Measurements from ENCODE around the gene SYNM.

SYNM gene

DNA sequence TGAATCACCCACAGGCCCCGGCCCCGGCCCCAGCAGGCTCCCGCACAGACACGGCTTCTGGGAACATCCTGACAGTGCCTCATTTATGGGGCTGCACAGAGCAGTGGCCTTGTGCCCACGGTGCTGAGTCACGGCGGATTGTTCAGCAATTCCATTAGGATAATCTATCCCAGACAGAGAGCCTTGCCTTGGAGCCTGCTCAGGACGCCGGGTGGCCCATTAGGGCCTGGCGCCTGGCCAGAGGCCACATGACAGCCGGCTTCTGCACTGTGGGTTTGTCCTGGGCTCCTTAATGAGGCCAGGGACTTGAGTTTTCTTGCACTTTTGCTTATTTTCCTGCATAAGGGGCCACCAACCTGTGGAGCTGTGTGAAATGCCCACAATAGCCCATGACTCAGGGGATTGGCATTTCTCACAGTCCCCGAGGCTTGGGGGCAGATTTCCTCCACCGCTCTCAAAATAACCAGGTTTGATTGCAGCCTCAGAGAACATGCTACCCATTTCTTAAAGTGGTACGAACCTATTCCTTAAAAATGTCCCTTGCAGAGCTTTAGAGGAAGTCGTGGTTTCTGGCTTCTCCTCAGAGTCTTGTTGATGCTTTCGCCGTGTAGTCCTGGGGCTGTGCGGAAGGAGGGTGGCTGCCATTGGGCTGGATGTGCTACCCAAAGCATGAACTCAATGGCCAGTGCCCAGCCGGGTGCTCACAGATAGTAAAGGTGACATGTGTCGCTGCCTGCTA lies 19.0 kb downstream of the SYNM start:
- no peak for DNase-seq

DNA sequence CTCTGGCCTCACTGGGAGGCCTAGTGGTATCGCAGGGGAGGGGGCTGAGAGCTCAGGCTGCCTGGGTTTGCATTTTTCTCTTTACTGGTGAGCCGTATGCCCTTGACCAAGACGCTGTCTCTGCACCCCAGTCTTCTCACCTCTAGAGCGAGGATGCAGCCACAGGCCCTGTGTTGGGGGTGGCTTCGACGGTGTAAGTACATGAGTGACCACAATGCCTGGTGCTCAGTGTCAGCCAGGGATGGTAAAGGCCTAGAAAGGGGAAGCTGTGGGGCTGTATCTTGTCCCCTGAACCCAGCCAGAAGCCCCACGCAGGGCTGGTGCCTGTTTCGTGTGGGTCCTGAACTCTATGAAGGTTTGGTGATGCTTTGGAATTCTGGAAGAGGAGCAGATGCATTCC lies 19.8 kb downstream of the SYNM start:
- DNase-seq: no peak

DNA sequence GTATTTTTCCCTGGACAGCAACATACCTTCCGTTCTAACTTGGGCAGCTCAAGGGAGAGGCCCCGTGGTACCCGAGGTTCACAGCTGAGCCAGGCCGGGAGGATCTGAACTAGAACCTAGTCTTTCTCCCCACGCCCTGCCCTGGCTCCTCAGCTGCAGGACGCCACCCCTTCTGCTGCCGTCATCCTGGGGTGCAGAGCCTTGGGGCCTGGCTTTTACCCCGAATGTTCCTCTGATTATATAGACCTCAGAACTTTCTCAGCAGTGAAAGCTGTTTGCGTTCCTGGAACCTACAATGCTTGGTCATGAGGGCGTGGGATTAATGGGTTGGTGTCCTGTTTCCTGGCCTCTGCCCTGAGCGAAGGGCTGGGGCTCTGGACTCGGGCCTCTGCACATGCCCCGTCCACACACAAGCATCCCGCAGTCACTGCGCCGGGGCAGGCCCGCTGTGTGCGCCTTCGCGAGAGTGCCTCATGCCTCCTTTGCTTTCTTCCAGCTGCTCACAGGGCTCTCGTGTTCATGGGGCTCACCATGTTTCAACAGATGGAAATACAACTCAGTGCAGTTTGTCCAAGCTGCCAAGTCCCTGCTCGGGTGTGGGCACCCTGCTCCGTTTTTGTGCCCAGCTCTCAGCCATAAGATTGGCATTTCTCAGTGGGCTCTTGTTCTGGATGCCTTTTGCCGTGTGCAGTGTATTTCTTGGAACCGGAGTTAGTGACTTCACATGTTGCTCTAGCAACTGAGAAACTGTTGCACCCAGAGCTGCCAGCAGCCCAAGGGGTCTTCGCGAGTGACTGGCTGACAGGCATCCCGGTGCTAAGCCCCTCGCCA lies 20.4 kb downstream of the SYNM start:
- no peak for DNase-seq

DNA sequence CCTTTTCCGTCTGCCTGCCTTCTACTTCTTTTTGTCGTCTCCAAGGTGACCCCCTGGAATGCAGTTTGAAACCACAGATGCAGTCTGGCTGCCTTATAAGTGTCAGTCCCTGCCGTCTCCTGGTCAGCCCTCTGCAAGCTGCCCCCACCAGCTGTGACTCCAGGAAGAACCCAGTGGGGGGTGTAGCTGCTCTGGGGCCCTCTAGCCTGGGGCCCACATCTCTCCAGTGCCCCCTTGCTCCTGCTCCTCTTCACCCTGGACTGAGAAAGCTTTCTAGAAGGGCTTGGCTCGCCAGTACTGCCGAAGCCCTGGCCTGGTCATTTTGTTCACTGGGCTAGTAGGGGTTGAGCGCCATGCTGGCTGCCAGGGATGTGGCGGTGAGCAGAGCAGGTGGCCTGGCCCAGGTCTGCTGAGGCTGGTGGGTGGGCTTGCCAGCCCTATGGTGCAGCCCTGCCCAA lies 21.3 kb downstream of the SYNM start:
- no peak for DNase-seq

DNA sequence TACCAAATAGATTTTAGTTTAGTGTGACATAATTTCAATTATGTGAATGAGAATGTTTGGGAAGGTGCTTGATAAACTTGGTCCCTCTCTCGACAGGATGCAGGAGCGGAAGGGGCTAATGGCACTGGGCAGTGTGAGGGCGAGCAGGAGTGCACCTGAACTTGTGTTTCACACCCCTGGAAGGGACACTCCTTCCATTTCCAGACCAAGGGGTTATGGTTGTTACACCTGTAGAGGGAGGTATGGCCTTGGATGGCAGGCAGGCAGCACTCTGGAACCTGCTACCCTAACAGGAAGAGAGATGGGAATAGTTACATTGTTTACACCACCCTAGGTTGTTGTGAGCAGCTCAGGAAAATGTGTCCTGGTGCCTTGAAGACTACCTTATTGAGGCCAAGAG lies 22.1 kb downstream of the SYNM start:
- DNase-seq: no peak

DNA sequence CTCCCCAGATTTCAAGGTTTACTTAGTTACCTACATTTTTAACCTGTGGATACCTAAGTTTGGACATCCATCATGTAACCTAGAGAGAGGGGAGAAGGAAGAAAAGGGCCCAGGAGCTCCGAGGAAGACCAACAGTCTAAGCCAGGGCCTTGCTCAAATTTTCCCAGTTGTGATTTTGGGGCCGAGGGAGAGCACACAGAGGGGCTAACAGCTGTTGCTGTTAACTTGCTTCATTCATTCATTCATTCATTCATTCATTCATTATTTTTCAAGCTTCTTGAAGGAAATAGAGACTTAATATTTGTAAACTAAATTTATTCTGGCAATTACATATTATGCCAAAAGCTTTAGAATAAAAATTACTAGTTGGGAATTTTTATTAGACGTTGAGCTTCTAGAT lies 22.9 kb downstream of the SYNM start:
- no peak for DNase-seq

DNA sequence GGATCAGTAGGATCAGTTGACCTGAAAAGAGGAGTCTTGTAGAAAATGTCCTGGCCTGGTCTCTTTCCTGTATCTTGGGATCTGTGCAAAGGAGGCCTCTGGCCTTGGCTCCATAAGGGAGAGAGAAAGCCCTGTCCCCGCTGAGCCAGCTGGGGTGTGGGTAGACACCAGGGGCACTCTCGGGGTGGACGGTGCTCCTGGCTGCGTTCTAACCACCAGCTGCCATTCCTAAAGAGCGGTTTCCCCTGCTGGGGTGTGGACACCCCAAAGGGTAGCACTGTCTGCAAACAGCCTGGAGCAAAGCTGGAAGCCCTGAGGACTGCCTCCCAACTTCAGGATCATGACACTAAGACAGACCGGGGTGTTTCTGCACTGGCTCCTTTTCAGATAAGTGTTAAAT lies 23.5 kb downstream of the SYNM start:
- DNase-seq: no peak

DNA sequence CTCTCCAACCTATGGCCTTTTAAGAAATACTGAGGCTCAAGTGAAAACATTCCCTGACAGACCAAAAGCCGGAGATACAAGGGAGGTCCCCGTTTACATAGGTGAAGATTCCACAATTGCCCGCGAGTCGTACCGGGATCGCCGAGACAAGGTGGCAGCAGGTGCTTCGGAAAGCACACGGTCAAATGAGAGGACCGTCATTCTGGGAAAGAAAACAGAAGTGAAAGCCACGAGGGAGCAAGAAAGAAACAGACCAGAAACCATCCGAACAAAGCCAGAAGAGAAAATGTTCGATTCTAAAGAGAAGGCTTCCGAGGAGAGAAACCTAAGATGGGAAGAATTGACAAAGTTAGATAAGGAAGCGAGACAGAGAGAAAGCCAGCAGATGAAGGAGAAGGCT lies 24.8 kb downstream of the SYNM start:
- DNase-seq: no peak

DNA sequence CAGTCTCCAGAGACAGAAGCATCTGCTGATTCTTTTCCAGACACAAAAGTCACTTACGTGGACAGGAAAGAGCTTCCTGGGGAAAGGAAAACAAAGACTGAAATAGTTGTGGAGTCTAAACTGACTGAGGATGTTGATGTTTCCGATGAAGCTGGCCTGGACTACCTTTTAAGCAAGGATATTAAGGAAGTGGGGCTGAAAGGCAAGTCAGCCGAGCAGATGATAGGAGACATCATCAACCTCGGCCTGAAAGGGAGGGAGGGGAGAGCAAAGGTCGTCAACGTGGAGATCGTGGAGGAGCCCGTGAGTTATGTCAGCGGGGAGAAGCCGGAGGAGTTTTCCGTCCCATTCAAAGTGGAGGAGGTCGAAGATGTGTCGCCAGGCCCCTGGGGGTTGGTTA lies 25.4 kb downstream of the SYNM start:
- DNase-seq: no peak

DNA sequence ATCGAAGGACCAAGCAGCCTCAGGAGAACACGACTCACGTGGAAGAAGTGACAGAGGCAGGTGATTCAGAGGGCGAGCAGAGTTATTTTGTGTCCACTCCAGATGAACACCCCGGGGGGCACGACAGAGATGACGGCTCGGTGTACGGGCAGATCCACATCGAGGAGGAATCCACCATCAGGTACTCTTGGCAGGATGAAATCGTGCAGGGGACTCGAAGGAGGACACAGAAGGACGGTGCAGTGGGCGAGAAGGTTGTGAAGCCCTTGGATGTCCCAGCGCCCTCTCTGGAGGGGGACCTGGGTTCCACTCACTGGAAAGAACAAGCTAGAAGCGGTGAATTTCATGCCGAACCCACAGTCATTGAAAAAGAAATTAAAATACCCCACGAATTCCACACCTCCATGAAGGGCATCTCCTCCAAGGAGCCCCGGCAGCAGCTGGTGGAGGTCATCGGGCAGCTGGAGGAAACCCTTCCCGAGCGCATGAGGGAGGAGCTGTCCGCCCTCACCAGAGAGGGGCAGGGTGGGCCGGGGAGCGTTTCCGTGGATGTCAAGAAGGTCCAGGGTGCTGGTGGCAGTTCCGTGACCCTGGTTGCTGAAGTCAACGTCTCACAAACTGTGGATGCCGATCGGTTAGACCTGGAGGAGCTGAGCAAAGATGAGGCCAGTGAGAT lies 26.0 kb downstream of the SYNM start:
- no peak for DNase-seq

DNA sequence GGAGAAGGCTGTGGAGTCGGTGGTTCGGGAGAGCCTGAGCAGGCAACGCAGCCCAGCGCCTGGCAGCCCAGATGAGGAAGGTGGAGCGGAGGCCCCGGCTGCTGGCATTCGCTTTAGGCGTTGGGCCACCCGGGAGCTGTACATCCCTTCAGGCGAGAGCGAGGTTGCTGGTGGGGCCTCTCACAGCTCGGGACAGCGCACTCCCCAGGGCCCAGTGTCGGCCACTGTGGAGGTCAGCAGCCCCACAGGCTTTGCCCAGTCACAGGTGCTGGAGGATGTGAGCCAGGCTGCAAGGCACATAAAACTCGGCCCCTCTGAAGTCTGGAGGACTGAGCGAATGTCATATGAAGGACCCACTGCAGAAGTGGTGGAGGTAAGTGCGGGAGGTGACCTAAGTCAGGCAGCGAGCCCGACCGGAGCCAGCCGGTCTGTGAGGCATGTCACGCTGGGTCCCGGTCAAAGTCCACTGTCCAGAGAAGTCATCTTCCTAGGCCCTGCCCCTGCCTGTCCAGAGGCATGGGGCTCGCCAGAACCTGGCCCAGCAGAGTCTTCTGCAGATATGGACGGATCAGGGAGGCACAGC lies 26.7 kb downstream of the SYNM start:
- no peak for DNase-seq

DNA sequence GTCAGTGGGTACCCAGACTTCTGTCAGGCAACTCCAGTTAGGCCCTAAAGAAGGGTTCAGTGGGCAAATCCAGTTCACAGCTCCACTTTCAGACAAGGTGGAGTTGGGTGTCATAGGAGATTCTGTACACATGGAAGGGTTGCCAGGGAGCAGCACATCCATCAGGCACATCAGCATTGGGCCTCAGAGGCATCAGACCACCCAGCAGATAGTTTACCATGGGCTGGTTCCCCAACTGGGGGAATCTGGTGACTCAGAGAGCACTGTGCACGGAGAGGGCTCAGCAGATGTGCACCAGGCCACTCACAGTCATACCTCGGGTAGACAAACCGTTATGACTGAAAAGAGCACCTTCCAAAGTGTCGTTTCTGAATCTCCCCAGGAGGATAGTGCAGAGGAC lies 27.2 kb downstream of the SYNM start:
- no peak for DNase-seq

DNA sequence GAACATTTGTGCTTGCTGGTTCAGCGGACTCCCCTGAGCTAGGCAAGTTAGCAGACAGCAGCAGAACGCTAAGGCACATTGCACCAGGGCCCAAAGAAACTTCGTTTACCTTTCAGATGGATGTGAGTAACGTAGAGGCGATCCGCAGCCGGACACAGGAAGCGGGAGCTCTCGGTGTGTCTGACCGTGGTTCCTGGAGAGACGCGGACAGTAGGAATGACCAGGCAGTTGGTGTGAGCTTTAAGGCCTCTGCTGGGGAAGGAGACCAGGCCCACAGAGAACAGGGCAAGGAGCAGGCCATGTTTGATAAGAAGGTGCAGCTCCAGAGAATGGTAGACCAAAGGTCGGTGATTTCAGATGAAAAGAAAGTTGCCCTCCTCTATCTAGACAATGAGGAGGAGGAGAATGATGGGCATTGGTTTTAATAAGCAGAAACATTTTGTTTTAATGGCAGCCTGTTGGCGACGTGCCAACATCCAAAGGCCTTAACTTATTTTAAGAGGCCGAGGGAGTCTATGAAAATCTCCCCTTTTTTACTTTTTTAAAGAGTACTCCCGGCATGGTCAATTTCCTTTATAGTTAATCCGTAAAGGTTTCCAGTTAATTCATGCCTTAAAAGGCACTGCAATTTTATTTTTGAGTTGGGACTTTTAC lies 27.9 kb downstream of the SYNM start:
- DNase-seq: no peak

DNA sequence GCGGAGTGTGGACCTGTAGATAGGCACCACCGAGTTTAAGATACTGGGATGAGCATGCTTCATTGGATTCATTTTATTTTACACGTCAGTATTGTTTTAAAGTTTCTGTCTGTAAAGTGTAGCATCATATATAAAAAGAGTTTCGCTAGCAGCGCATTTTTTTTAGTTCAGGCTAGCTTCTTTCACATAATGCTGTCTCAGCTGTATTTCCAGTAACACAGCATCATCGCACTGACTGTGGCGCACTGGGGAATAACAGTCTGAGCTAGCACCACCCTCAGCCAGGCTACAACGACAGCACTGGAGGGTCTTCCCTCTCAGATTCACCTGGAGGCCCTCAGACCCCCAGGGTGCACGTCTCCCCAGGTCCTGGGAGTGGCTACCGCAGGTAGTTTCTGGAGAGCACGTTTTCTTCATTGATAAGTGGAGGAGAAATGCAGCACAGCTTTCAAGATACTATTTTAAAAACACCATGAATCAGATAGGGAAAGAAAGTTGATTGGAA lies 29.5 kb downstream of the SYNM start:
- no peak for DNase-seq

DNA sequence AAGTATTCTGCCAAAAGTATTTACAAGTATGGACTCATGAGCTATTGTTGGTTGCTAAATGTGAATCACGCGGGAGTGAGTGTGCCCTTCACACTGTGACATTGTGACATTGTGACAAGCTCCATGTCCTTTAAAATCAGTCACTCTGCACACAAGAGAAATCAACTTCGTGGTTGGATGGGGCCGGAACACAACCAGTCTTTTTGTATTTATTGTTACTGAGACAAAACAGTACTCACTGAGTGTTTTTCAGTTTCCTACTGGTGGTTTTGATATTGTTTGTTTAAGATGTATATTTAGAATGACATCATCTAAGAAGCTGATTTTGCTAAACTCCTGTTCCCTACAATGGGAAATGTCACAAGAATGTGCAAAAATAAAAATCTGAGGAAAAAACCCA lies 30.3 kb downstream of the SYNM start:
- no peak for DNase-seq

DNA sequence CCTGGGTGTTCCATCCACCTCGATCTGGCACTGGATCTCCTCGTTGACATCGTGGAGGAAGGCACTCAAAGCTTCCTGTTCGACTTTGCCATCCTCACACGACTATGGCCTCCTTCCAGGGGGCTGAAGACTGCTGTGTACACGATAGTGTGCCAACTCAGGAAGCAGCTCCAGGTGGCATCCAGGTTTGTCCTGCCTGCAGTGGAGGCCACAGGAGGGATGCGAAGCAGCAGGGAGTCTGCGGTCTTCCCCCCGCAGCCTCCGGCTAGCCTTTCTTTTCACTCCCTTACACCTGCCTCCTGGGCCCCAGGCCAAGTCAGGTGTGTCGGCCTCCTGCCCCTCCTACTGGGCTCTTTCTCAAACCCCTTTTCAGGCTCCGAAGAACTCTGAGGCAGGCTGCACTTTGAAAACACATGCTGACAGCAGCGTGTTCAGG lies 32.2 kb downstream of the SYNM start:
- DNase-seq: no peak

DNA sequence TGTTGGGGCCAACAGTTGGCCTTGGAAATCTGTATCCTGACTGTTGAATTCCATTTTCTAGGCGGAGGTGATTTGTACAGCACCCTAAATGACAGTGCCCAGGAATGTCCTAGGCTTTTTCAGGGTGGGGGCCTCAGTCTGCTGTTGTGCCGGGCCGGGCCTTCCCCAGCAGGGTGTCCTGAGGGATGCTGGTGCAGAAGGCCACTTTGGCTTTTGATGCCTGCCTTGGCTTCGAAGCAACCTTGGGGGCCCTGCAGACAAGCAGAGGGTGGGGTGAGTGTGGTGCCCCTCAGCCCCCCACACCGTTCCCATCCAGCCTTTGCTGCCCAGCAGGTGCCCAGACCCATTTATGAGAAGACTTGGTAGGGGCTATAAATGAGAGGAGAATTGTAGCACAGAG lies 33.0 kb downstream of the SYNM start:
- no peak for DNase-seq

DNA sequence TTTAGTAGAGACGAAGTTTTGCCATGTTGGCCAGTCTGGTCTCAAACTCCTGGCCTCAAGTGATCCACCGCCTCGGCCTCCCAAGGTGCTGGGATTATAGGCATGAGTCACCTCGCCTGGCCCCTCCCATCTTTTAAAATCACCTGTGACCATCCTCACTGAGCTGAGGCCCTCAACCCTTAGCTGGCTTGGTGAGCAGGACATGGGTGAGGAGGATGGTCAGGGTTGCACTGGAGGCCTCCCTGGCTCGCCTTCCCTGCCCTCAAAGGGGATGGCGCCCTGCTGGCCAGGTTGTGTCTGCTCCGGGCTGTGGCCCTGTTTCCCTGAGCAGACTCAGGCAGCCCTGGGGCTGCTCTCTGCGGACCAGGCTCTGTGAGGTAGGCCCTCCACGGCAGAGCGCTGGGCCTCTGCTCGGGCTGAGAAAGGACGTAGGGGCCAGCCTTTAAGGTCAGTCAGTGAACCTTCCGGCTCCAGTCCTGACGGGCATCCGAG lies 33.7 kb downstream of the SYNM start:
- DNase-seq: no peak

DNA sequence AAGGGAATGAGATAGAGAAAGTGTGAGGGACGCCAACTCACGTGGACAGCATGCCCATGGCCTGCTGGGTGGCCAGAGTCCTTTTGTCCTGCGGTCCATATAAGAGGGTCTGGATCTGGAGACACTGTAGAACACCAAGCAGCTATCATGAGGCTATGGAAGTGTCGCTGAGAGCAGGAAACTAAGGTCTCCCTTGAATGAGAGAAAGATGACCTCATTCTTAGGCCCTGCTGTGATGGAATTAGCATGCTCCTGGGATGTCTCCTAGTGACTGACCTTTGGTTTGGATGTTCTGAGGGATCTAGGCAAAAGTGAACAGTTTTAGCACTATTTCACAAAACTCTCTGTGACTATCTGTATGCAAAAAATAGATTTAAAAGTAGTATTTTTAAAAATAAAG lies 34.4 kb downstream of the SYNM start:
- no peak for DNase-seq

DNA sequence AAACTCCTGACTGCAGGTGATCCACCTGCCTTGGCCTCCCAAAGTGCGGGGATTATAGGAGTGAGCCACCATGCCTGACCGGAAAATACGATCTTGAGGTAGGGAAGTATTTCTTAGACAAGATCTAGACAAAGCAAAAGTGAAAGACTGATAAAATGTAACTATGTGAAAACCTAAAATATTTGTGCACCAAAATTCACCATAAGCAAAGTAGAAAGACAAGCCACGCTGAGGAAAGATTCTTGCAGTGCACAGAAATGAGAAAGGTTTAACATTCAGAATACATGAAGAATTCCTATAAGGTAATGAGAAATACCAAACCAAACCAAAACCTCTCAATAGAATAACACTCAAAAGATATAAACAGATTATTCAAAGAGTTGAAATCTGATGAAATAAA lies 35.7 kb downstream of the SYNM start:
- DNase-seq: no peak

DNA sequence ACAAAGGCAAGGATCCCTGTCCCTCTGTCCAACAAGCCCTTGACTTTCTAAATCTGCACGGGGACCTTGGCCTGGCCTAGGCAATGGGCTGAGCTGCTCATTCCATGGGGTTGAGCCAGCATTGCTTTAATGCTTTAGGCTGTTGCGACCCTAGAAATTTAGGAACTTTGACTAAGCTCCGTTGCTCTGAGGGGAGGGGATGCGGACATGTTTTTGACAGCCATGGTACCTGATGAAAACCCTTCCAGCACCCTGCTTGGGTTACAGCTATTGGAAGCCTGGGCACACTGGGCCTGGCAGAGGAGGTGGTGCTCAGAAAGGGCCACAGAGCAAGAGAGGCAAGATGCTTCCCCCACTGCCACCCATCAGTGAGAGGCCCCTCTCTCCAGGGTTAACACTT lies 37.1 kb downstream of the SYNM start:
- DNase-seq: no peak

DNA sequence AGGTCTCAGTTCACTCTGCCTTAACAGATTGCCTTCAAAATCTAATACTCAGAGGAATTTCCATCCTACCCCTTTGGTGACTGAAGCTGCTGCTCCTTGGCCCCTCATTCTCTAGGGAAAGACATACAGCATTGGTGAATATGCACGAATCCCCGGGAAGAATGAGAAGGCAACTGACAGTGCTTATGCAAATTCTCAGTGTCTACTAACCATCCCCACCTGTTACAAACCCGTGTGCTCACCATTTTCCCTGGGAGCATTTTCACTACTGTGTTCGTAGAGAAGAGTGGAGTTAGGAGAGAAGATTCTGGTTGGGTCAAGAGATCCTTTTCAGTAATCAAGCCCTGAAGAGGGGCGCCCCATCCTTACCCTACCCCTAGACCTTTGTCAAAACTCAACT lies 37.7 kb downstream of the SYNM start:
- DNase-seq: no peak

DNA sequence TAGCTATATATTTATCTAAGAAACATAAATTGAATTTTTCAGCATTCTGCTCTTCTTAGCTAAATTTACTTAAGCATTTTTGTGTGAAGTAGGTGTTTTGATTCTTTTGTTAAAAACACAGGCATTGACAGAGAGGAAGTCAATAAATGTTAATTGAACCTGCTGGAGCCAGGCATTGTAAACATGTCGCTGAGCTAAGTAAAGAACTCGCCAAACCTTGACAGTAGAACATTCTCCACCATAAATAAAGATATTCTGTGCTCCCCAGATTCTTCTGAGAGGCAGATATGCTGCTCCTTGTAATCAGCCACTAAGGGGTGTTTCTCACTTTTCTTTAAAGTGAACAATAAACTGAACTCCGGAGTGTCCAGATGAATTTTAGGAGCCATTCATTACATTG lies 38.4 kb downstream of the SYNM start:
- no peak for DNase-seq
